H9 (cell line): Measurements from ENCODE around the gene ASTL. TPM values are rescaled to one million over a fixed set of nuclear protein-coding genes. Genes with fewer than 3 reads are reported as not detected.

Experiments used
- DNase-seq: peaks from one replicate; pipeline ENCODE4 v3.0.0-alpha.2; 2017
- H2AFZ ChIP-seq: one replicate; pipeline ENCODE4 v1.6.1; 2013; ENCODE audit warnings: mild to moderate bottlenecking, low read length, control low read depth, moderate library complexity
- H2AK5ac ChIP-seq: 2 replicates; pipeline ENCODE4 v1.6.1; 2013; ENCODE audit warnings: low read length, control low read depth, mixed read lengths; ENCODE audit not compliant: insufficient read length
- H2BK120ac ChIP-seq: one replicate; pipeline ENCODE4 v1.6.1; 2013; ENCODE audit warnings: low read depth, mild to moderate bottlenecking, low read length, control low read depth, inconsistent platforms; ENCODE audit not compliant: poor library complexity, severe bottlenecking
- H2BK12ac ChIP-seq: 2 replicates; pipeline ENCODE4 v1.6.1; 2013; ENCODE audit warnings: low read length, control low read depth, mixed read lengths, low read depth; ENCODE audit not compliant: insufficient read length
- H2BK15ac ChIP-seq: 2 replicates; pipeline ENCODE4 v1.6.1; 2013; ENCODE audit warnings: low read depth, low read length, control low read depth
- H2BK20ac ChIP-seq: one replicate; pipeline ENCODE4 v1.6.1; 2013; ENCODE audit warnings: low read depth, mild to moderate bottlenecking, low read length, control low read depth, inconsistent platforms; ENCODE audit not compliant: poor library complexity, severe bottlenecking
- H2BK5ac ChIP-seq: 2 replicates; pipeline ENCODE4 v1.6.1; 2013; ENCODE audit warnings: low read length, control low read depth, mixed read lengths; ENCODE audit not compliant: insufficient read length
- H3K14ac ChIP-seq: 2 replicates; pipeline ENCODE4 v1.6.1; 2013; ENCODE audit warnings: low read length, control low read depth; ENCODE audit not compliant: insufficient read depth
- H3K18ac ChIP-seq: 2 replicates; pipeline ENCODE4 v1.6.1; 2013; ENCODE audit warnings: low read depth, mild to moderate bottlenecking, mixed read lengths, low read length, control low read depth; ENCODE audit not compliant: insufficient read length
- H3K23ac ChIP-seq: 2 replicates; pipeline ENCODE4 v1.6.1; 2013; ENCODE audit warnings: low read length, control low read depth, mixed read lengths, low read depth; ENCODE audit not compliant: insufficient read length
- H3K23me2 ChIP-seq: 2 replicates; pipeline ENCODE4 v1.6.1; 2013; ENCODE audit warnings: low read depth, mild to moderate bottlenecking, mixed read lengths, low read length, control low read depth; ENCODE audit not compliant: insufficient read length, poor library complexity, severe bottlenecking
- H3K27ac ChIP-seq: 2 replicates; pipeline ENCODE4 v1.5.1; 2013; ENCODE audit warnings: low read length, control low read depth, mixed read lengths, low read depth; ENCODE audit not compliant: insufficient read length
- H3K27me3 ChIP-seq: 2 replicates; pipeline ENCODE4 v1.6.1; 2013; ENCODE audit warnings: low read length, control low read depth, inconsistent platforms; ENCODE audit not compliant: insufficient read depth
- H3K4ac ChIP-seq: 2 replicates; pipeline ENCODE4 v1.6.1; 2013; ENCODE audit warnings: low read depth, mild to moderate bottlenecking, control low read depth, inconsistent platforms, low read length, moderate library complexity
- H3K4me1 ChIP-seq: 2 replicates; pipeline ENCODE4 v1.6.1; 2013; ENCODE audit warnings: low read length, control low read depth, inconsistent platforms; ENCODE audit not compliant: insufficient read depth
- H3K4me2 ChIP-seq: 2 replicates; pipeline ENCODE4 v1.6.1; 2013; ENCODE audit warnings: low read length, control low read depth, mixed read lengths; ENCODE audit not compliant: insufficient read length, insufficient read depth
- H3K56ac ChIP-seq: 2 replicates; pipeline ENCODE4 v1.6.1; 2013; ENCODE audit warnings: low read depth, mild to moderate bottlenecking, mixed read lengths, low read length, control low read depth; ENCODE audit not compliant: insufficient read length
- H3K79me1 ChIP-seq: 2 replicates; pipeline ENCODE4 v1.6.1; 2013; ENCODE audit warnings: low read depth, mild to moderate bottlenecking, moderate library complexity, low read length, control low read depth, inconsistent platforms; ENCODE audit not compliant: insufficient read depth, poor library complexity, severe bottlenecking
- H3K79me2 ChIP-seq: 2 replicates; pipeline ENCODE4 v1.6.1; 2013; ENCODE audit warnings: low read length, control low read depth, inconsistent platforms; ENCODE audit not compliant: insufficient read depth
- H3K9ac ChIP-seq: 2 replicates; pipeline ENCODE4 v1.6.1; 2013; ENCODE audit warnings: low read length, control low read depth, mixed read lengths; ENCODE audit not compliant: insufficient read length; ENCODE audit errors: extremely low read depth
- H3K9me3 ChIP-seq: one replicate; pipeline ENCODE4 v1.6.1; 2013; ENCODE audit warnings: low read depth, low read length, inconsistent platforms; ENCODE audit not compliant: control insufficient read depth
- H3T11ph ChIP-seq: one replicate; pipeline ENCODE4 v1.6.1; 2013; ENCODE audit warnings: mild to moderate bottlenecking, low read length, control low read depth, inconsistent platforms
- H4K20me1 ChIP-seq: one replicate; pipeline ENCODE4 v1.6.1; 2013; ENCODE audit not compliant: control insufficient read depth, insufficient read length, insufficient read depth
- H4K5ac ChIP-seq: 2 replicates; pipeline ENCODE4 v1.6.1; 2013; ENCODE audit warnings: low read depth, mild to moderate bottlenecking, mixed read lengths, low read length, control low read depth; ENCODE audit not compliant: insufficient read length
- H4K8ac ChIP-seq: replicated peaks from 2 replicates; pipeline ENCODE4 v1.6.1; 2013; ENCODE audit warnings: low read length, control low read depth, mixed read lengths, low read depth; ENCODE audit not compliant: insufficient read length
- H4K91ac ChIP-seq: 2 replicates; pipeline ENCODE4 v1.6.1; 2013; ENCODE audit warnings: low read depth, mild to moderate bottlenecking, moderate library complexity, mixed read lengths, low read length, control low read depth; ENCODE audit not compliant: insufficient read length
- H3K27ac Mint-ChIP-seq, 3 experiments: 2 replicates in 2 of 3; 3 replicates in 1 of 3; pipeline ENCODE4 v1.8.0; 2020 to 2021; ENCODE audit warnings: mixed read lengths in 3 of 3, mild to moderate bottlenecking in 1 of 3, moderate library complexity in 1 of 3
- H3K27me3 Mint-ChIP-seq: 2 replicates; pipeline ENCODE4 v1.8.0; 2021; ENCODE audit warnings: low read depth, mild to moderate bottlenecking, moderate library complexity, mixed read lengths
- H3K36me3 Mint-ChIP-seq, 3 experiments: 2 replicates in 2 of 3; 3 replicates in 1 of 3; pipeline ENCODE4 v1.8.0; 2020 to 2021; ENCODE audit warnings: low read depth in 3 of 3, mixed read lengths in 3 of 3; ENCODE audit not compliant: insufficient read depth in 1 of 3
- H3K4me1 Mint-ChIP-seq, 2 experiments: 2 replicates each; pipeline ENCODE4 v1.8.0; 2020; ENCODE audit warnings: mixed read lengths in 2 of 2
- H3K4me3 Mint-ChIP-seq, 2 experiments: 2 replicates in 1 of 2; 3 replicates in 1 of 2; pipeline ENCODE4 v1.8.0; 2020 to 2021; ENCODE audit warnings: mild to moderate bottlenecking in 2 of 2, mixed read lengths in 2 of 2, moderate library complexity in 1 of 2
- H3K9me3 Mint-ChIP-seq, 2 experiments: 2 replicates in 1 of 2; 3 replicates in 1 of 2; pipeline ENCODE4 v1.8.0; 2020; ENCODE audit warnings: mild to moderate bottlenecking in 2 of 2, mixed read lengths in 2 of 2, moderate library complexity in 1 of 2
- WGBS: extraction: QIAGEN DNeasy Blood & Tissue Kit; methylation state at CpG from one replicate; pipeline ENCODE4 v1.1.7; 2013; ENCODE audit warnings: missing lambda C conversion rate, low lambda C conversion rate, mixed read lengths; ENCODE audit not compliant: insufficient read length; ENCODE audit errors: extremely low coverage; 5-methylcytosine and 5-hydroxymethylcytosine counted together
- total RNA-seq: library from RNA; stranded (reverse); gene quantifications from 2 replicates; pipeline ENCODE4 v1.2.1, GENCODE V29; 2021
- TF ChIP-seq, protein P1 (sequence below): fragments of 200-600 bp; sonication (generic); conservative IDR thresholded peaks from 3 replicates; pipeline ENCODE4 v1.8.0; 2021; ENCODE audit warnings: antibody characterized with exemption, mild to moderate bottlenecking

Gene ASTL
- total RNA-seq, 1 experiment from 2014 or later: 0.81 TPM

DNA sequence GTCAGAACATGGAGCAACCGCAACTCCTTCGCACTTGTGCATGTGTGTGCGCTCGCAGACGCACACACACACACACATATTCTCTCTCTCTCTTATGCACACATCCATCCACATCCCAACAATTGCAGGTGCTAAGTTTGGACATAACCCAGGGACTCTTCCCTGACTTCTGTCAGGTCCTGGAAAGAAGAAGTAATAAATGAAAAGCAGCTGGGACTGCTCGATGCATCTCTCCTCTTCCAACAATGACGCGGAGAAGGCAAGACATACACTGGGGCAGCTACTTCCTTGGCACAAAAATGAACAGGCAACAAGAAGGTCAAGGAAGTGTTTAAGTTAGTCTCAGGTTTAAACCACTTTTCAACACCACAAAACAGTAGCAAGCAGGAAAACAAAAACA is 46.7 kb upstream of the ASTL start:
- Histone ChIP-seq H3K18ac (no peak overlapping the region), H3K56ac (no peak overlapping the region), H3T11ph (no peak overlapping the region), H3K27me3 (no peaks in the 10 kb centered on the region), H4K91ac (no peak overlapping the region), H3K79me2 (no peaks in the 10 kb centered on the region), H2BK20ac (no peak overlapping the region), H3K79me1 (no peaks in the 10 kb centered on the region), H3K27ac (no peak overlapping the region), H2BK15ac (no peak overlapping the region), H2AFZ (no peak overlapping the region), H3K9ac (no peak overlapping the region), H2BK120ac (no peak overlapping the region), H2AK5ac (no peak overlapping the region), H3K23me2 (no peaks in the 10 kb centered on the region), H2BK5ac (no peak overlapping the region), H3K4ac (no peak overlapping the region), H4K8ac (no peak overlapping the region), H3K14ac (no peak overlapping the region), H3K4me1 (no peaks in the 10 kb centered on the region), H3K4me2 (no peak overlapping the region), H4K20me1 (no peaks in the 10 kb centered on the region), H3K23ac (no peak overlapping the region), H4K5ac (no peak overlapping the region), H2BK12ac (no peak overlapping the region), H3K9me3 (no peaks in the 10 kb centered on the region)
- no peaks in the 10 kb centered on the region for H3K27me3 Mint-ChIP-seq
- no peak for DNase-seq
- no CpG with 5 or more reads among the region's 8 CpGs for WGBS
- H3K36me3 Mint-ChIP-seq: peaks cover 28 to 51% (median 47%) of the 10 kb centered on the region in 3 experiments
- no peaks in the 10 kb centered on the region for H3K9me3 Mint-ChIP-seq
- no peak overlapping the region for H3K4me3 Mint-ChIP-seq
- peak overlapping the region in 1 of 3 experiments; percentile 12; a peak in 1 of 7 replicates for H3K27ac Mint-ChIP-seq
- H3K4me1 Mint-ChIP-seq: no peaks in the 10 kb centered on the region
- TF ChIP-seq, protein P1, sequence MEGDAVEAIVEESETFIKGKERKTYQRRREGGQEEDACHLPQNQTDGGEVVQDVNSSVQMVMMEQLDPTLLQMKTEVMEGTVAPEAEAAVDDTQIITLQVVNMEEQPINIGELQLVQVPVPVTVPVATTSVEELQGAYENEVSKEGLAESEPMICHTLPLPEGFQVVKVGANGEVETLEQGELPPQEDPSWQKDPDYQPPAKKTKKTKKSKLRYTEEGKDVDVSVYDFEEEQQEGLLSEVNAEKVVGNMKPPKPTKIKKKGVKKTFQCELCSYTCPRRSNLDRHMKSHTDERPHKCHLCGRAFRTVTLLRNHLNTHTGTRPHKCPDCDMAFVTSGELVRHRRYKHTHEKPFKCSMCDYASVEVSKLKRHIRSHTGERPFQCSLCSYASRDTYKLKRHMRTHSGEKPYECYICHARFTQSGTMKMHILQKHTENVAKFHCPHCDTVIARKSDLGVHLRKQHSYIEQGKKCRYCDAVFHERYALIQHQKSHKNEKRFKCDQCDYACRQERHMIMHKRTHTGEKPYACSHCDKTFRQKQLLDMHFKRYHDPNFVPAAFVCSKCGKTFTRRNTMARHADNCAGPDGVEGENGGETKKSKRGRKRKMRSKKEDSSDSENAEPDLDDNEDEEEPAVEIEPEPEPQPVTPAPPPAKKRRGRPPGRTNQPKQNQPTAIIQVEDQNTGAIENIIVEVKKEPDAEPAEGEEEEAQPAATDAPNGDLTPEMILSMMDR: no peak
